Measurements from ENCODE around the gene SNRPA1.

The SNRPA1 gene

DNA sequence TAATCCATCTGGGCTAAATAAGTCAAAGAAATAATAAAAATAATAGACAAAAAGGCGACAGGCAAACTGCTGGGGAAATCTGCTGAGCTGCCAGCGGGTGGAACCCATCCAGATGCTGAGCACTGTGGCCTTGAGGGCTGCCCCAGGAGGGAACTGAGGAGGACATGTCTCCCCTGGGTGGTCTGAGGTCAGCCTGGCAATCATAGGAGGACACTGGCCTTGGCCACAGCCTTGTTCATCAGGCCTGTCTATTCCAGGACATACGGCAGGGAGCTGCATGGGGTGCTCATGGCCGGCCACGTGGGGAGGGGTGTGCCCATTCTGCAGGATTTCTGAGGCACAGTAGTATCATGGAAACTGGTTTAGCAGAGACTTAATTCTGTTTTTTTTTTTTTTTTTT, 21.5 kb upstream of the SNRPA1 start:
- no peak overlapping the region for H3K4me3 Mint-ChIP-seq
- peaks cover 27% of the 10 kb centered on the region for H3K27me3 Mint-ChIP-seq (ENCODE audit: low read depth)
- H3K36me3 Mint-ChIP-seq (ENCODE audit: low read depth) = no peaks in the 10 kb centered on the region
- H3K27ac Mint-ChIP-seq = no peak overlapping the region
- H3K4me1 Mint-ChIP-seq = peaks cover 3% of the 10 kb centered on the region
- no peaks in the 10 kb centered on the region for H3K9me3 Mint-ChIP-seq
- TF ChIP-seq, protein P1, sequence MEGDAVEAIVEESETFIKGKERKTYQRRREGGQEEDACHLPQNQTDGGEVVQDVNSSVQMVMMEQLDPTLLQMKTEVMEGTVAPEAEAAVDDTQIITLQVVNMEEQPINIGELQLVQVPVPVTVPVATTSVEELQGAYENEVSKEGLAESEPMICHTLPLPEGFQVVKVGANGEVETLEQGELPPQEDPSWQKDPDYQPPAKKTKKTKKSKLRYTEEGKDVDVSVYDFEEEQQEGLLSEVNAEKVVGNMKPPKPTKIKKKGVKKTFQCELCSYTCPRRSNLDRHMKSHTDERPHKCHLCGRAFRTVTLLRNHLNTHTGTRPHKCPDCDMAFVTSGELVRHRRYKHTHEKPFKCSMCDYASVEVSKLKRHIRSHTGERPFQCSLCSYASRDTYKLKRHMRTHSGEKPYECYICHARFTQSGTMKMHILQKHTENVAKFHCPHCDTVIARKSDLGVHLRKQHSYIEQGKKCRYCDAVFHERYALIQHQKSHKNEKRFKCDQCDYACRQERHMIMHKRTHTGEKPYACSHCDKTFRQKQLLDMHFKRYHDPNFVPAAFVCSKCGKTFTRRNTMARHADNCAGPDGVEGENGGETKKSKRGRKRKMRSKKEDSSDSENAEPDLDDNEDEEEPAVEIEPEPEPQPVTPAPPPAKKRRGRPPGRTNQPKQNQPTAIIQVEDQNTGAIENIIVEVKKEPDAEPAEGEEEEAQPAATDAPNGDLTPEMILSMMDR (IDR thresholded peaks at IDR 0.05; ENCODE audit: unreplicated experiment in 3 of 3) = no peak

DNA sequence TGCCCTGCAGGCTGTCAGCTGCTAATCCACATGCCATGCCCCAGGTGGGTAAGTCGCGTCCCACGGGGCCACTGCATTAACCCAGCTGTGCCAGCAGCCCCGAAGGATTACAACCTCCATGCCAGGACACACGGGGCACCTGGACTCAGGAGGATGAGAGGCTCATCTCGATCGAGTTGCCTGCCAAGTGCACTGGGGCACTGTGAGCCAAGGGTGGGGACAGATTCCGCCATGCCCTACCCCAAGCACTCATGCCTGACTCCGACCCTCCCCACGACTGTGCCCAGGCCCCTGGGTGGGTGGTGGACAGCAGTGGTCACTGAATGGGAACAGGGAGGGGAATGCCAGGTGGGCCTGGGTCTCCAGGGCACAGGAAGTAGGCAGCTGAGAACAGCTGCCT, 20.7 kb upstream of the SNRPA1 start:
- Mint-ChIP-seq H3K27me3 (ENCODE audit: low read depth) (peaks cover 20% of the 10 kb centered on the region), H3K9me3 (no peaks in the 10 kb centered on the region), H3K4me1 (peaks cover 3% of the 10 kb centered on the region), H3K36me3 (ENCODE audit: low read depth) (no peaks in the 10 kb centered on the region), H3K27ac (no peak overlapping the region), H3K4me3 (no peak overlapping the region)
- TF ChIP-seq, protein P1 (IDR thresholded peaks at IDR 0.05; ENCODE audit: unreplicated experiment in 3 of 3) = no peak

DNA sequence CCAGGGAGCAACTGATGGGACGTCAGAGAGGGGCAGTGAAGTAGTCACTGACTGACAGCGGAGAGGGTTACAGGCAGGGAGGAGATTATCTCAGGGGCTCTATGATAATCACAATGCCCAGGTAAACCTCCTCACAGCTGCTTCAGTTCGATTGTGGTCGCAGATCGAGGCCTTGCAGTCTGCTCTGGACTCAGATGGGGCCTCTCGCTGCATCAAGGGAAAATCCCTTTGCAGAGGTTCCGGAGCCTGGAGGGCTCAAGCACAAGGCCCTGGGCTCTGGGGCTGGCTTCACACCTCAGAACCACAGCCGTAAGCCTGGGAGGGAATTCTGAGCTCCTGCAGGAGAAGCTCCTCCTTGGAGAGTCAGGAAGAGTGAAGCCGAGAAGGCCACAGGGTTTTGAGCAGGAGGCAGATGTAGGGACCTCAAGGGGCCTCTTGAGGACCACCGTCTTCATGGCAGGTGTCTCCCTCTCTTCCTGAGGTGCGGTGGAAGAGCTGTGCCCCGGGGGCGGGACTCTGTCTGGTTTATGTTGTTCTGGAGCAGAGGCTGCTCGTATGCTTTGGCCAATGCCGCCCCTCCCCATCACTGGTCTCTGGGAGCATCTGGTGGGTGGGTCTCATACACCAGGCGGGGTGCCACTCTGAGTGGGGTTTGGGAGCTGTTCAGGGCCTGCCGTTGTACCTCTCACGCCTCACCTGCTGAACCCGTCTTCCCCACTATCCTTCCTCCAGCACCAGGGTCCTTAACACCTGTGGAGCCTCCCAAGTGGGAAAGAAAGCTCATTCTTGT, 19.5 kb upstream of the SNRPA1 start:
- Mint-ChIP-seq H3K36me3 (ENCODE audit: low read depth) (no peaks in the 10 kb centered on the region), H3K4me1 (no peaks in the 10 kb centered on the region), H3K9me3 (no peaks in the 10 kb centered on the region), H3K27me3 (ENCODE audit: low read depth) (peaks cover 13% of the 10 kb centered on the region), H3K4me3 (no peak overlapping the region), H3K27ac (no peak overlapping the region)
- TF ChIP-seq, protein P1 (IDR thresholded peaks at IDR 0.05; ENCODE audit: unreplicated experiment in 3 of 3) = no peak

DNA sequence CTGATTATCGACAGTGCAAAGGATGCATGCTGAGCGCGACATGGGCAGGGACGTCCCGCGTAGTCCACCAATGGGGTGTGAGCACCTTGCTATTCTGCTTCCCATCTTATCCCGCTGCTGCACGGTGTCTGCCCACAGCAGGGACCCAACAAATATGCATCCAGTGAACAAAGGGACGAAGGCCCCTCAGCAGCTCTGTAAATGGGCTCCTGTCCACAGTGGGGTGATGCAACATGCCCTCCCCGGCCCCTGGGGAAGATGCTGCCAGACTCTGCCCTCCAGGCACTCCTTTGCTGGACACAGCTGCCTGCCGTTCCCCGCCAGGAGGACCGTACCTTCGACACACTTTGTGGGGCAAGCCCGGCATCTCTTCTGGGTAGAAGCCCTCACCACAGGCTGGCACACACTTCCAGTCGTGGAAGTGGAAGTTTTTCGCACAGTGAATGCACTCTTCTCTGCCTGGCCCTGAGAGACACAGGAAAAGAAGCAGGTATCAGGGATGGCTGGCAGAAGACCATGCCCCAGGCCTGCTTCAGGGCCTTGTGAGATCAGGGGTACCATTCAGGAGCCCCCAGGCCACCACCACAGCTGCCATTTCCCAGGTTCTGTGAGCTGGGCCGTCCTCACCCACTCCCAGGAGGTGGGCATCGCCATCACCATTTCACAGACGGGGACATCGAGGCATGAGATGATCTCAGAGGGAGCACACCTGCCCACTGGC, 18.2 kb upstream of the SNRPA1 start:
- no peaks in the 10 kb centered on the region for H3K9me3 Mint-ChIP-seq
- TF ChIP-seq, protein P1 (IDR thresholded peaks at IDR 0.05; ENCODE audit: unreplicated experiment in 3 of 3) = no peak
- H3K27me3 Mint-ChIP-seq (ENCODE audit: low read depth) = peaks cover 7% of the 10 kb centered on the region
- no peak overlapping the region for H3K4me3 Mint-ChIP-seq
- no peaks in the 10 kb centered on the region for H3K4me1 Mint-ChIP-seq
- no peak overlapping the region for H3K27ac Mint-ChIP-seq
- no peaks in the 10 kb centered on the region for H3K36me3 Mint-ChIP-seq (ENCODE audit: low read depth)

DNA sequence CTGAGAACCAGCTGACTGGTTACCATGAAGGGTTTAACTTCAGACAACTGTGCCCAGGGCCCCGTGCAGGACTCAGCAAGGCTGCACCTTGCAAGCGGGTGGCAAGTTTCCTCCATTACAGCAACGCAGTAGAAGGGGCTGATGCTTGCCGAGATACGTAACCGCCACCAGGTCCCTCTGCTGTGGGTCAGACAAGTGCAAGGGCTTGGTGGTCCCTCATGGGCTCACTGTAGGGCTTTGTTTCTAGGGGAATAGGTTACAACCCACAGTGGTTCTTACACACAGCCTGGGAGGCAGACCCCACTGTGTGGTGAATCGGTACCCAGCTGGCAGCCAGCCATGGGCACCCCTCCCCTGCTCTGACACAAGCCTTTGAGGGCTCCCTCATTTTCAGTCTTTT, 15.5 kb upstream of the SNRPA1 start:
- Mint-ChIP-seq H3K4me1 (no peaks in the 10 kb centered on the region), H3K9me3 (no peaks in the 10 kb centered on the region), H3K4me3 (no peak overlapping the region), H3K27ac (no peak overlapping the region), H3K27me3 (ENCODE audit: low read depth) (peaks cover 9% of the 10 kb centered on the region), H3K36me3 (ENCODE audit: low read depth) (no peaks in the 10 kb centered on the region)
- TF ChIP-seq, protein P1 (IDR thresholded peaks at IDR 0.05; ENCODE audit: unreplicated experiment in 3 of 3) = no peak

DNA sequence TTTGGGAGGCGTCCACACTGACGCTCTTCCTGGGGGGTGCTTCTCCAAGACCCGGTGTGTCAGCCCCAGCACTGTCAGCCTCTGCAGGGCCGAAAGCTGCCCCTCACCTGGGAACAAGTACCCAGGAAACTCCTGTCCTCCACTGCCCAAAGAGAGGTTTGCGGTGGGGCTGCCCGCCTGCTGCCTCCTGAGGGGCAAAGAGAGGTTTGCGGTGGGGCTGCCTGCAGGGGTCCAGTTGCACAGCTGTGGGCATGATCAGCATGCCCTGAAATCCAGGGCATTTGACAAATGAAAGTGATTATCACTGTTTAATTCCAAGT, 15.1 kb upstream of the SNRPA1 start:
- H3K4me3 Mint-ChIP-seq = no peak overlapping the region
- no peak overlapping the region for H3K27ac Mint-ChIP-seq
- no peaks in the 10 kb centered on the region for H3K36me3 Mint-ChIP-seq (ENCODE audit: low read depth)
- no peaks in the 10 kb centered on the region for H3K4me1 Mint-ChIP-seq
- H3K9me3 Mint-ChIP-seq = no peaks in the 10 kb centered on the region
- TF ChIP-seq, protein P1 (IDR thresholded peaks at IDR 0.05; ENCODE audit: unreplicated experiment in 3 of 3) = no peak
- H3K27me3 Mint-ChIP-seq (ENCODE audit: low read depth) = peaks cover 9% of the 10 kb centered on the region
